ENCODE measurements around the gene RGS2.

The RGS2 gene

GRCh38 chr1:192808518-192809306 is at the start of gene RGS2:
Gene RGS2 (plus strand): TSS chr1:192809039. CDS start chr1:192809072, 33 bp downstream.
- DNase-seq = peak; percentile 84

GRCh38 chr1:192759104-192759503 is 49.7 kb upstream of the RGS2 start:
- DNase-seq = no peak

GRCh38 chr1:192762265-192762664 is 46.6 kb upstream of the RGS2 start:
- DNase-seq = no peak

GRCh38 chr1:192763243-192763642 is 45.6 kb upstream of the RGS2 start:
- no peak for DNase-seq

GRCh38 chr1:192763756-192764155 is 45.1 kb upstream of the RGS2 start:
- no peak for DNase-seq

GRCh38 chr1:192764675-192765074 is 44.2 kb upstream of the RGS2 start:
- DNase-seq = no peak

GRCh38 chr1:192766009-192766625 is 42.7 kb upstream of the RGS2 start:
- no peak for DNase-seq

- DNase-seq = no peak
These were observed 42.0 kb upstream of the RGS2 start for GRCh38 chr1:192766876-192767275.

- DNase-seq = no peak
These were observed 41.0 kb upstream of the RGS2 start for GRCh38 chr1:192767798-192768197.

GRCh38 chr1:192768463-192768862 is 40.4 kb upstream of the RGS2 start:
- DNase-seq = no peak

- no peak for DNase-seq
These were observed 37.5 kb upstream of the RGS2 start for GRCh38 chr1:192771341-192771740.

GRCh38 chr1:192775631-192776030 is 33.2 kb upstream of the RGS2 start:
- DNase-seq = no peak

- DNase-seq = no peak
These were observed 32.6 kb upstream of the RGS2 start for GRCh38 chr1:192776206-192776605.

- no peak for DNase-seq
These were observed 31.8 kb upstream of the RGS2 start for GRCh38 chr1:192776998-192777397.

GRCh38 chr1:192783791-192784190 is 25.0 kb upstream of the RGS2 start:
- DNase-seq = no peak

- DNase-seq = no peak
These were observed 24.4 kb upstream of the RGS2 start for GRCh38 chr1:192784397-192784796.

GRCh38 chr1:192786576-192786975 is 22.3 kb upstream of the RGS2 start:
- no peak for DNase-seq

- no peak for DNase-seq
These were observed 20.8 kb upstream of the RGS2 start for GRCh38 chr1:192787914-192788585.

GRCh38 chr1:192789871-192790270 is 19.0 kb upstream of the RGS2 start:
- DNase-seq = no peak

- no peak for DNase-seq
These were observed 16.2 kb upstream of the RGS2 start for GRCh38 chr1:192792628-192793027.

- no peak for DNase-seq
These were observed 14.7 kb upstream of the RGS2 start for GRCh38 chr1:192793983-192794767.

- DNase-seq = no peak
These were observed 14.1 kb upstream of the RGS2 start for GRCh38 chr1:192794768-192795035.

- DNase-seq = no peak
These were observed 12.8 kb upstream of the RGS2 start for GRCh38 chr1:192795916-192796618.

Data from activated effector memory CD4-positive, alpha-beta T cell treated with Interleukin-2 at 50 U/mL for 16 hours (primary cell).